HEK293T (cell line): ENCODE results near the gene PTPRD.

ENCODE experiments used
- ELF4 ChIP-seq: fragments of 450-650 bp; IDR thresholded peaks from 2 replicates; pipeline ENCODE4 v1.6.1; 2017; ENCODE audit warnings: antibody characterized with exemption
- FOXK2 ChIP-seq: fragments of 450-650 bp; IDR thresholded peaks from 2 replicates; pipeline ENCODE4 v1.6.1; 2016; ENCODE audit warnings: mild to moderate bottlenecking
- TARDBP ChIP-seq: fragments of 450-650 bp; IDR thresholded peaks from 2 replicates; pipeline ENCODE4 v1.6.1; 2016

GRCh38 chr9:9598723-9599122, 1014.1 kb downstream of the PTPRD start:
- TF ChIP-seq FOXK2 (no peak), TARDBP (no peak), ELF4 (no peak)
